Effector CD8-positive, alpha-beta T cell (primary cell): ENCODE data around the gene PNMA8C.
"Not testable (repeated sequence)": the region's sequence is repeated elsewhere in the genome, so short reads cannot be mapped to it uniquely, and the experiment has no call there.

ENCODE experiments used
- DNase-seq: peaks from one replicate; lab custom pipeline; 2025; lab: John Stamatoyannopoulos, UW

Gene PNMA8C

DNA sequence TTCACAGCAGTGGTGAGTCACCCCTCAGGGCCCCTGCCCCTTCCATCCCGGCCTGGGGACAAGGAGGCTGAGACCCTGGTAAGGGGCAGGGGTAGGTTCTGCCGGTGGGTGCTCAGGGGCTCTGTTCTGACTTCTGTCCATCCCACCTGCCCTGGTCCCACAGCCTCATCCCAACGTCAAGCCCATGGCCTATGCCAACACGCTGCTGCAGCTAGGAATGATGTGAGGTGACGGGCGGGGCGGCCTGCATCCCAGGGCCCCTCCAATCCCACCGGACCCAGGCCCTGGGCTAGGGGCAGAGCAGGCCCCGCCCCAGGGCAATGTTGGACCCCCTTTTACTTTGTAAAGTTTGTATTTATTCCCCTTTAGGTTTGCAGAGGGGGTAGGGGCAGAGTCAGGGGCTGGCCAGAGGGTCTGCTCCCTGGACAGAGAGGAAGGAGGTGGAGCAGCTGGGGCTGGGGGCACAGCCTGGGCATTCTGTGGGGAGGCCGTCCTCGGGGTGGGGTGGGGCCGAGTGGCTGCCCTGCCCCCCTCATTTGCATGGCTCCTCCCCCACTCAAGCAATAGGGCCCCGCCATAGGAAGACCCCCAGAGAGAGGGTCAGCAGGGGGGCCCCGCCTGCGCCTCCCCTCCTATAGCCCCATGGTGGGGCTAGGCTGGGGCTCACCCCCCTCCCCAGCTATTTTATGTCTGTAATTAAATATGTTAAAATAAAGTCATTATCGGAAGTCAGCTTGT is 38.4 kb downstream of the PNMA8C start:
- DNase-seq, result no peak

GRCh38 chr19:46388311-46389095 is 40.2 kb downstream of the PNMA8C start:
- no peak for DNase-seq

DNA sequence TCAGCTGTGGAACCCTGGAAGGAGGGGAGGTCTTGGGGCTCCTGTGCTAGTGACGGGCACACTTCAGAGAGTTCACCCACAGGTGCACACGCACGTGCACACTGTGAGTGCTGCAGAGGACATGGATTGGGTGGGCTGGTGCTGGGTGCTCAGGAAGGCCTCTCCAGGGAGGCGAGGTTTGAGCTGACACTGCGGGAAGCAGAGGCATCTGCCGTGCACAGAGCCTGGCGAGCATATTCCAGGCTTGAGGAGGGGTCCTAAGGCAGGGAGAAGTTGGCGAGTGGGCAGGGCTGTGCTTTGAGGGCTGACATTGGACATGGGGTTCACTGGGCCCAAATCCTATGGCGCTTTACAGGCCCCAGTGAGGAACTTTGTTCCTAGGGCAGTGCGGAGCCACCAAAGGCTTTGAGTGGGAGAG is 41.0 kb downstream of the PNMA8C start:
- no peak for DNase-seq

DNA sequence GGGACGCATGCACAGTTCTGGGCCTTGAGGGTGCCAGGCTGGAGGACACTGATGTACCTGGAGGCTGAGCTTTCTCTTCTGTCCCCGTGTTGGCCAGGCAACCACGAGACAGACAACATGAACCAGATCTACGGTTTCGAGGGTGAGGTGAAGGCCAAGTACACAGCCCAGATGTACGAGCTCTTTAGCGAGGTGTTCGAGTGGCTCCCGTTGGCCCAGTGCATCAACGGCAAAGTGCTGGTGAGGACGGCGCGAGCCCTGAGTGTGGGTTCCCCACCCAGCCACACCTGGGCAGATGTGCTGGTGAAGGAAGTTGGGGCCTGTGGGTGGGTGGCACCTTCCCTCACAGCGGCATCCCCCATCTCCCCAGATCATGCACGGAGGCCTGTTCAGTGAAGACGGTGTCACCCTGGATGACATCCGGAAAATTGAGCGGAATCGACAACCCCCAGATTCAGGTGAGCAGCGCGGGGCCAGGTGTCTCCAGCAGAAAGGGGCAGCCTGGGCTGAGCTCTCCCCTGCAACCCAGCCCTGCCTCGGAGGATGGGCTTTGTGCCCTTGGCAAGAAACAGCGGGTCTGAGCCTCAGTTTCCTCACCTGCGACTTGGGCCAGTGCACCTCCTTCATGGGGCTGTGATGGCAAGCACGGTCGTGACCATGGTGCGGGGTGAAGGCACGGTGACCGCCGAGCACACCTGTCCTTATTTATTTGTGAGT is 41.6 kb downstream of the PNMA8C start:
- no peak for DNase-seq

GRCh38 chr19:46386151-46386550 is 42.6 kb downstream of the PNMA8C start:
- no peak for DNase-seq

GRCh38 chr19:46385636-46386035 is 43.1 kb downstream of the PNMA8C start:
- no peak for DNase-seq

DNA sequence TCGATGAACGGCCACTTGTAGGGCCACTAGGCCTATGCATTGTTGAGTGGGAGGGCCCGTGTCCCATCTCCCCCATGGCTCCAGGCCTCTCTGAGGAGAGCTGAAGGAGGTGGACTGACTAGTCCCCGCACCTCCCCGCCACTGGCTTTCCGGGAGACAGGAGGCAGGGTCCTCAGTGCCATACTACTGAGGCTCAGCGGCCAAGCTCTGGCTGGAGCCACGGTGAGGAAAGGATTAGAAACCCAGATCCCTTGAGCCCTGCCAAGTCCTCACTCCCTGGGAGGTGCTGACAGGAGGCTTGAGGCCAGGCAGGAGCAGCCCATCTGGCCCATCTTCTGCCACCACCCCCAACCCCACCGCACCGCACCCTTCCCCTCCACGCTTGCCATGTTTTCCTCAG is 44.3 kb downstream of the PNMA8C start:
- no peak for DNase-seq

GRCh38 chr19:46383846-46384245 is 44.9 kb downstream of the PNMA8C start:
- DNase-seq, result no peak

- DNase-seq, result no peak
Measured at GRCh38 chr19:46383171-46383815, 45.4 kb downstream of the PNMA8C start.

- DNase-seq, result no peak
Measured at GRCh38 chr19:46381756-46382345, 46.9 kb downstream of the PNMA8C start.

DNA sequence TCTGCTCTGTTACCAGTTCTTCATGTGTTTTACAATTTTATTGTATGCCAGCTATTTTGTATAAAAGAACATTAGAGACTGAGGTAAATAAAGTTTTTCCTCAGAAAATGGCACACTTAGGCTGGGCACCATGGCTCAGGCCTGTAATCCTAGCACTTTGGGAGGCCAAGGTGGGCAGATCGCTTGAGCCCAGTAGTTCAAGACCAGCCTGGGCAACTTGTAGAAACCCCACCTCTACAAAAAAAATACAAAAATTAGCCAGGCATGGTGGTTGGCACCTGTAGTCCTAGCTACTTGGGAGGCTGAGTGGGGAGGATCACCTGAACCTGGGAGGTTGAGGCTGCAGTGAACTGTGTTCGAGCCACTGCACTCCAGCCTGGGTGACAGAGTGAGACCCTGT is 47.4 kb downstream of the PNMA8C start:
- no peak for DNase-seq

DNA sequence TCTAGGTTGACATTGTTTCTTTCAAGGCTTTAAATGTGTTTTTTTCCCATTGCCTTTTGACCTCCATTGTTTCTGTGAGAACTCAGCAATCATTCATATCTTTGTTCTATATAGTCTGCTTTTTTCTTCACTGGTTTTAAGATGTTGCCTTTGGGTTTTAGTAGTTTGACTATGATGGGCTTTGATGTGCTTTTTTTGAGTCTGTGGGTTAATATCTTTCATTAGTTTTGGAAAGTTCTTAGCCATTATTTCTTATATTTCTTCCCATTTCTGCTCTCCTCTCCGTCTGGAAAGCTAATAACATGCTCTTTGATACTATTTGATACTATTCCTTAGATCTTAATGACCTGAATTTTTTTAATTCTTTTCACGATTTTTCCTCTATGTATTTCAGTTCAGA is 48.0 kb downstream of the PNMA8C start:
- no peak for DNase-seq

- no peak for DNase-seq
Measured at GRCh38 chr19:46378268-46378667, 50.5 kb downstream of the PNMA8C start.

GRCh38 chr19:46376241-46377153 is 52.2 kb downstream of the PNMA8C start:
- DNase-seq, result no peak

- DNase-seq, result not testable (repeated sequence)
Measured at GRCh38 chr19:46375476-46376067, 53.2 kb downstream of the PNMA8C start.
